CD4-positive, alpha-beta T cell treated with Interleukin-15 for 1 hour (primary cell): ENCODE results near the gene AJAP1.
"Not testable (repeated sequence)": the region's sequence is repeated elsewhere in the genome, so short reads cannot be mapped to it uniquely, and the experiment has no call there.

Experiments
- DNase-seq: peaks from one replicate; pipeline ENCODE4 v3.0.0-alpha.2; 2020

The AJAP1 gene

DNA sequence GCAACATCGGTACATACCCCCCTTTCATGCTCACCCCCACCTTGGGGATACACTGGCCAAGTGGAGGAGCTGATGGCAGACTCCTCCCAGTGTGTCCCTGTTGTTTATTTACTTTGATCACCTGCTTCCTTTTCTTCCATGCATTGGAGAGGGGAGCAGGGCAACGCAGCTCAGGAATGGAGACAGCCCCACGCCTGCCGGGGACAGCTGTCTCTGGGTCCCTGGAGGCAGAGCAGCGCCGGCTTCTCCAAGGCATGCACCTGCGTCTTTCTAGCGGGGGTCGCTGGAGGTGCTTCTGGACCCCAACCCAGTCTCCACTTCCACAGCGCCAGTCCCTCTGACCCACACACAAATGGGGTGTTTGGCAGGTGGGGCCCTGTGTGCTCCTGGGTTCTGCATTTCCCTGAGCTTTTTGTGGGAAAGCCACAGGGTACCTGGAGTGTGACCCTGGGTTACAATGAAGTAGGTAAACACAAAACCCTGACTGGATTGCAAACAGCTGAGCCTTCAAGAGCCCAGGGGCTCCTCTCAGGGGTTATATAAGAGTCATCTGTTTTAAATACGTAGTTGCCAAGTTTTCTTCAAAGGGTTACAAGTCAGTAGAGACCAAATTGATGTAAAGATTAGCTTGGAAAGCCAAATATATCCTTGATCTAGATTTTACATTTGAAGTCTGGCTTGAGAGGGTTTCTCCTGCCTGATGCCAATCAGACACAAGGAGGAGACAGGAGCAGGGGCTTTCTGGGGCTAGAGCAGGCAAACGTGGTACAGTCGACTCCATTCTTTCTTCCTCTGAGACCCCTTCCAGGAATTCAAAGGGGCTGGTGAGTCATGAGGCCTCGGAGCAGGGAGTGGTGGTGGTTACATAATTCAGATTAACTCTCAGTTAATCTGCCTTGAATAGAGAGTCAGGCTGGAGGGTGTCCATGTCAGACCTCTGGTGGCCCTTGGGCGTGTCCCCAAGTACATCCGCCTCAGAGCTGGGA lies 4.5 kb downstream of the AJAP1 start:
- no peak for DNase-seq

DNA sequence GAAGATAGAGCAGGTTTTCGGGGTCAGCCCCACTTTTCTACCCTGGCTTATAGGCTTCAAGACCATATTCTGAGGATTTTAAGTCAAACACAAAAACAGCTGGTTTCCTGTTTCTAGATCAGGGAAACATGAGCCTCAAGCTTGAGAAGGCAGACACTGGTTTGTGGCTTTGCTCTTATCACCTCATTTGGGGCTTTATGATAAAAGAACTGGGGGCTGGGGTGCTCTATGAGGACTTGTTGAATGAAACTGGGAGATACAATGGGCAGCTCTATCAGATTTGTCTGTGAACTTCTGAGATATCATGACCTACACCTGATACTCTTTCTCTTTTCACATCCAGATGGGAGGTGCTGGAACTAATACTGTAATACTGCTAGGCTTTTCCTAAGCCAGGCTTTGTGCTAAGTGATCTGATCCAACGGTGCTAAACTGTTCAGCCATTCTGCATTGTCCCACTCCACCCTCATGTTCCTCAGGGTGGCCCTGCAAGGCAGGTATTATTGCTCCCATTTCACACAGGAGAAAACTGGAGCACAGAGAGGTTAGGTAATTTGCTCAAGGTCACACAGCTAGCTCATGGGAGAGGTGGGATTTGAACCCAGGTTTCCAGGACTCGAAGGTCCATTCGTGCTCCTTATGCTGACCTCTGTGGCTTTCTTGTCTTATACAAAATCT lies 6.6 kb downstream of the AJAP1 start:
- no peak for DNase-seq

DNA sequence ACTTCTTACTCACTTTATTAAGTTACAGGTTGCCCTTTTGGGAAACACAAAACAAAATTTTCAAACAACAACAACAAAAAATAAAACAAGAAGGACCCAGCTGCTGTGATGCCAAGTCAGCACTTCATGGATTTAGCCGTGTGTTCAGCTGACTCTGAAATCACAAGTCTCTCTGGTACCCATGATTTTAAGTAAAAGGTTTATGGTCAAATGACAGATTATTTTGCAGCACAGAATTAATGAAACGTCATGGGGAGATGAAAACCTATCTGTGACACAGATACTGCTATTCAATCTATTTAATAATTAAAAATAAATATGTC lies 7.1 kb downstream of the AJAP1 start:
- DNase-seq: no peak

DNA sequence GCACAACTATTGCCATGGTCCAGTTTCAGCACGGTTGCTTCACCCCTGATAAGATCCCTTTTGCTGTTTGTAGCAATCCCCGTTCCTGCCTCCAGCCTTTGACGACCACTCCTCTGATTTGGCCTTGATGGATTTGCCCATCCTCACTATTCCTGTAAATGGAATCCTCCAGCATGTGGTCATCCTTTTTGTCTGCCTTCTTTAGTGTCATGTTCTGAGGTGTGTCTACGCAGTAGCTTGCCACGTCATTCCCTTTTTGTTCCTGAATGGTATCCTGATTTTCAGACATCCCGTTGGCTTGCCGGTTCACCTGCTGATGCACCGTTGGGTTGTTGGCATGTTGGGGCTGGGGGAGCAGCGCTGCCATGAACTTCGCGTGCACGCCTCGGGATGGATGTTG lies 7.8 kb downstream of the AJAP1 start:
- no peak for DNase-seq

DNA sequence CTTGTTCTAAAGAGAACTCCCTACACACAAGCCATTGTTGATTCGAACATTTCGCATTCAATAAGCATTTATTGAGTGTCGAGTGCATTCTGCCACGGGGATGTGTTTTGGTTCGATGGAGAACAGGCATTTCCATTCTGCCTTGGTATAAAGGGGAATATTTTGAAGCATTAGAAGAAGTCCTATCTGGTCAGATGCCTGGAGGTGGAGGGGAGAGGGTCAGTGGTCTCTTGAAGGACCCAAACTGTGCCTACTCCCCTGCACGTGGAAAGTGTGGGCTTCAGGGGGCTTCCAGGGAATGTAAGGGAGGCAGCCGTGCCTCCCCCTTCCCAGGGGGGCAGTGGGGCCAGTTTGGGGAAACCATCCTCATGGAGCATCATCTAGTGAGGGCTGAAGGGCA lies 8.3 kb downstream of the AJAP1 start:
- no peak for DNase-seq

DNA sequence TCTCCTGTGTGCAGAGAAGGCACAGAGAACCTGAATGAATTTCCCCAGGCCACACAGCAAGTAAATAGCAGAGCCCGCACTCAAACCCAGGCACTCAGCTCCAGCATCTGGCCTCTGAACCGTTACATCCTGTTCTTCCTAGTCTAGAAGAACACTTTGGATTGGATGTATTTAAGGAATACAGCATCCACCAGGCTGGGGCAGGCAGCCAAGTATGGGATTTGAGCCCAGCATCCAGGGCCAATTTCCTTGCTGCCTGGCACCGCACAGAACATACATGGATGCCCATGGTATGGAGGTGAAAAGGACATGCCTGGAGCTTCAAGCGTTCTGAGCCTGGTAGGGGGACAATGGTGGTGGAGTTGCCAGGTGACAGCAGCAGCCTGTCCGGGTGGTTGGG lies 9.7 kb downstream of the AJAP1 start:
- no peak for DNase-seq

DNA sequence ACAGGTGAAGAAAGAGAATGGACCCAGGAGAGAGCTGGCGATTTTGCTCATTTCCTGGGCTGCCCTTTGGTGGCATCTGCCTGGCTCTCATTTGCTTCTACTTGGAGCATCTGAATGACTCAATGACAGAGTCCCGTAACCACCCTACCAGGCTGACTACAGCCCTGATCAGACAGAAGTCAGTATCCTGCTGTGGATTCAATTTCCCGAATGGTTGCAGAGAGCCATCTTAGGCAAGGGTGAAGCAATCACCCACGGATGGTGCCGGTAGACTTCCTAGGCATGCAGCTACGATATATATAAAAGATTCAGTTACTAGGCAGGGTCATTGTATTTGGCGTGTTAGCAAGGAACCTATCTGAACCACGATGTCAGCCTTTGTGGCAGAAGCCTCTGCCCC lies 10.2 kb downstream of the AJAP1 start:
- no peak for DNase-seq

DNA sequence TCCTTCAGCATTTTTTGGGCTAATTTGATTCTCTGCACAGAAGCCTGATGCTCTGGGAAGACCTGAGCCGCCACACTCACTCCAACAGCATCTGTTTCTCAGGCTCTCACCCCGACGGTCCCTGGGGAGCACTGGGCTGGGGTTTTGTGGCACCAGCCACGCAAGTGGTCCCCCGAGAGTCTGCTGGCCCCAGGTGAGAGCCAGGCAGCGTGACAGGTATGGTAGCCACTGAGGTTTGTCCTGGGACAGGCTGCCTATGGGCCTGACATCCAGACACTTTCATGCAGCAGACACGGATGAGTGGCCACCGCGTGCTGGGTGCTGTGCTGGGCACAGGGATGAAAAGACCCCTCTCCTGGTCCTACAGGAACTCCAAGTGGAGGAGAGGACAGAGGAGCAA lies 11.0 kb downstream of the AJAP1 start:
- no peak for DNase-seq

DNA sequence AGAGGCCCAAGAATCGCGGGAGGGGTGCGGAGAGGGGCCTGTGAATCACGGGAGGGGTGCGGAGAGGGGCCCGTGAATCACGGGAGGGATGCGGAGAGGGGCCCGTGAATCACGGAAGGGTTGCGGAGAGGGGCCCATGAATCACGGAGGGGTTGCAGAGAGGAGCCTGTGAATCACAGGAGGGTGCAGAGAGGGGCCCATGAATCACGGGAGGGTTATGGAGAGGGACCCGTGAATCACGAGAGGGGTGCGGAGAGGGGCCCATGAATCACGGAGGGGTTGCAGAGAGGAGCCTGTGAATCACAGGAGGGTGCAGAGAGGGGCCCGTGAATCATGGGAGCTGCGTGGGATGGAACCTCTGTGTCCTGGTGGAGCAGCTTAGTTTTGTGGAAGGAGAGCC lies 12.3 kb downstream of the AJAP1 start:
- DNase-seq: not testable (repeated sequence)

DNA sequence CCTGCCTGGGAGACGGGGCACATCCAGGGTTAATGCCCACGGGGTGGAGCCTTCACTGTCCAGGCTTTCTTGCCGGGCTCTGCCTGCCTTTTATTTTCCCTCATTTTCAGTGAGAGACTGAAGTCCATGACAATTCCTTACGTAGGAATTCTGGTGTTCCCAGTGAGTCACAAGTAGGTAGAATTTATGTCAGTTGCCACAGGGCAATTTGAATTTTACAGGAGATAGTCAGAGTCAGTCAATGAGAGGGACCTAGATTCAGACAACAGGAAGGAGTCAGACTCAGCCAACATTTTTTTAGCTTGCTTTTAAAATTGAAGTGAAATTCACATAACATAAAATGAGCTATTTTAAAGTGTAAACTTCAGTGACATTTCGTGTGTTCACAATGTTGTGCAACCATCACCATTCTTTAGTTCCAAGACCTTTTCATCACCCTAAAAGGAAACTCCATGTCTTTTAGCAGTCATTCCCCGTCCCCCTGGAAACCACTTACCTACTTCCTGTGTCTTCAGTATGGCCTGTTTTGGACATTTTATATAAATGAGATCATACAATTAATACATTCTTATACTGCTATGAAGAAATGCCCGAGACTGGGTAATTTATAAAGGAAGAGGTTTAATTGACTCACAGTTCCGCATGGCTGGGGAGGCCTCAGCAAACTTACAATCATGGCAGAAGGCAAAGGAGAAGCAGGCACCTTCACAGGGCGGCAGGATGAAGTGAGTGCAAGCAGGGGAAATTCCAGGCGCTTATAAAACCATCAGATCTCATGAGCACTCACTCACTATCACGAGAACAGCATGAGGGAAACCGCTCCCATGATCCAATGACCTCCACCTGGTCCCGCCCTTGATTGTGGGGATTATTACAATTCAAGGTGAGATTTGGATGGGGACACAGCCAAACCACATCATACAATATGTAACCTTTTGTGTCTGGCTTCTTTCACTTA lies 14.6 kb downstream of the AJAP1 start:
- no peak for DNase-seq

DNA sequence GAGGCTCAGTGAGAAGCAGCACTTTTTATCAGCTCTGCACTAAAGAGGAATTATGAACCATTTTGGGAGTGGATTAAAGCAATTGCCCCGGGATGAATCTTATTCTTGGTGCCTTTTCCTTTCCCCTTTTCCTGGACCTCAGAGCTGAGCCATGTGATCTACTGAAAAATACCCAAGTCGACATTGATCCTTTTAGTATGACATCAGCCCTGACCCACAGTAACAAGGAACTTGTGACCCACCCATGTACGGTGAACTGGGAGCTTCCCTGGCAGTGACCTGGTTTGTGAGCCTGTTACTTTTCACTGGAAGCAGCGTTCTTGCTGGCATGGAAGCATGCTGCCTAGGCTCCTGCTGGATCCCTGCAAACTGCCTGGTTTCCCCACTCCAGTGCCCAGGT lies 15.9 kb downstream of the AJAP1 start:
- DNase-seq: no peak

DNA sequence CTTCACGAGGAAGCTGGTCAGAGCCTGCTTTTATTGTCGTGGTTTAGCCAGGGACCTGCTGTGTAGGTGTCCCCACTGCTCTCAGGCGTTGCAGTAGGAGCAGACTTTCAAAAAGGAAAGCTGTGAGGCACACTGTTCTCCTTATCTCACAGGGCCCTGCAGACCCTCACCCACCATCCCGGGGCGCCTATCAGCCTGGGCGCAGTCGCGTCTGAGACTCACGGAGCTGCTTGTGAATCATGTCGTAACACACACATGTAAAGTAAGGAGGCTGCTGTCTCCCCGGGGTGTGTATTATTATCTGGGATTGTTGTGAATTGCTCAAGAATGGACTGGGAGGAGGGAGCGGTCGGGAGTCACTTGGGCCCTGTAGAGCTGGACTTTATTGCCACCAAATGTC lies 17.4 kb downstream of the AJAP1 start:
- no peak for DNase-seq

DNA sequence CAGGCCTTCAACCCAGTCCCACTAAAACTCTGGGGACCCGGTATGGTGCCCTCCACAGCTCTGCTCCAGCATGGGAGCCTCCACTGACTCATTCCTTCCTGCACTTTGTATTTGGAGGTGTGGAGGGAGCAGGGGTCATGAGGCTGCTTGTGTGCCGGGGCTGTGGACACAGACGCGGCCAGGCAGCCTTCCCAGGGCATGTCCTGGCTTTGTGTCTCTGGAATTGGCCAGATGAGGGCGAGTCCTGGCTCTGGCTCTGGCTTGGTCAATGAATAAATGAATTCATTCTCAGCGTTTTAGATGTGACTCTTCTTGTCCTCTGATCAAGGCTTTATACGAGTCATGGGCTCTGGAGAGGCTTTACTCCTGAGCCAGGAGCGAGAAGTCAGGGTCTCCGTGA lies 19.1 kb downstream of the AJAP1 start:
- DNase-seq: no peak

DNA sequence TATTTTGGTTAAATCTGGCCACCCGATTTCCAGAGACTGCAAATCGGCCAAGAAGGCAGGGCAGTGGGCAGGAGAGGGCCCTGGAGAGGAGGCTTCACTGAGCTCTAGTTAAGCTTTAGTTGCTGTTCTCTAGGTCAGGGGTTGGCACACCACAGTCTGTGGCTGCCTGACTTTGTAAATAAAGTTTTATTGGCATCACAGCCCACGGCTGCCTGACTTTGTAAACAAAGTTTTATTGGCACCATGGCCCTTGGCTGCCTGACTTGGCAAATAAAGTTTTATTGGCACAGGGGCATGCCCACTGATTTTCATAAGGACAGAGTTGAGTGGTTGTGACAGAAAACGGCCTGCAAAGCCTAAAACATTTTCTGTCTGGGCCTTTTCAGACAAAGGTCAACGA lies 19.7 kb downstream of the AJAP1 start:
- DNase-seq: no peak

DNA sequence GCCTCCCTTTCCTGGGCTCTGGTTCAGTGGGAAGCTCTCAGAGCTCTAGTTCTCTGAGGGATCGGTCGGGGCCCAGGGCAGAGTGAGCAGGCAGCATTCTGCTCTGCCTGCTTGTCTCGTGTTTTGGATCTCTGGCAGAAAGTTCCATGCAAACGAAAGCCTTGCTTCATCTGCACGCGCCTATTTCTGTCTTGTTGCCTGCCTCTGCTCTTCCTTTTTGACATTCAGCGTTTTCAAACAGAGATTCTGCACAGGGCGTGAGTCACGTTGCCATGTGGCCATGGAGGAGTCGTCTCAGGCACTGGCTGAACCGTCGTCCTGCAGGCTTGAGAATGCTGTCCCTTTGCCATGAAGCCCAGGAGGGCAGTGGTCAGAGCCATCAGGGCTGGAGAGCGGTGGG lies 20.3 kb downstream of the AJAP1 start:
- DNase-seq: no peak

DNA sequence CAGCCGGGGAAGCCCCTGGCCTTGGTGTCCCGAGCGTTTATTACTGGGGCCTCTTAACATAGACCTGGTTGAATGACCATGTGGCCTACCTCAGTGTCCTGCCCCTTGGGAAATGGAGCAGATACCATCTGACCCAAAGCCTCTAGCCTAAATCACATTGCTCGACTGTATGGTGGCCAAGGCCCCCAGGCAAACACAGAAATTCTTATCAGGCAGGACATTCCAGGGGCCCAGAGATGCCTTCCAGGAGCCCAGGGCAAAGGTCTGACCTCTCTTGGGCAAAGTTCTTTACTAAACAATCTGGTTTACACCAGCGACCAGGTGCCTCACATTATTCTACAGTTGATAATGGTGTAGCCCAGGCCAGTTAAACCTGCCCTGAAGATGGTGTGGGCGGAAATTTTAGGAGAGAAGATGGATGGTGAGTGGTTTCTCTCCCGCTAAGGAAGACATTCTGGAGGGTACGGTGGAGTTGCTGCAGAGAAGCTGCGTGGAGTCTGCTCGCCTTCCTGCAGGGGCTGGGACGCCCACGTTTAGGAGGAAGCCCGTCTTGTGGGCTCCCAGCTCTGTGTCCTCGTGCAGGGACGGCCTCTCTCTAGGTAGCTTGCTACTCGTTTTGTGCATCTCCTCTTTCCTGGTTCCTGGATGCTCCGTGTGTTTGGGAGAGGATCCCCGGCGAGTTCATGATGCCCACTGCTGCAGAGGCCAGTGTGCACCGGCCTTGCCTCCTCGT lies 21.2 kb downstream of the AJAP1 start:
- no peak for DNase-seq

DNA sequence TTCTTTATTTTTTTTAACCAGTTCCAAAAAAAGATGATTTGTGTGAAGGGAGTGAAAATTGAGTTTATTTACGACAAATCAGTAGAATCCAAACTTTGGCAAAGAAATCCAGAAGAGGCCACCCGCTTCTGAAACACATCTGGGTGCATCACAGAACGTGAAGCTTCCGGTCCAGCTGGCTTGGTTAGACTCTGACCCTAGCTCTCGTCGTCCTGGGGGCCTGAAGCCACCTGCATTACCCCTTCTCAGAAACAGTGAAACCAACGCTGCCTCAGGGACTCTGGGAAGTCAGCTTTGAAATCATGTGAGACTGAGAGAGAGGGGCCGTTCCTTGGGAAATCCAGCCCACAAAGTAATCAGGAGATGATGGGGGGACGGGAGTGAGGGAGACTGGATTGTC lies 21.8 kb downstream of the AJAP1 start:
- no peak for DNase-seq

DNA sequence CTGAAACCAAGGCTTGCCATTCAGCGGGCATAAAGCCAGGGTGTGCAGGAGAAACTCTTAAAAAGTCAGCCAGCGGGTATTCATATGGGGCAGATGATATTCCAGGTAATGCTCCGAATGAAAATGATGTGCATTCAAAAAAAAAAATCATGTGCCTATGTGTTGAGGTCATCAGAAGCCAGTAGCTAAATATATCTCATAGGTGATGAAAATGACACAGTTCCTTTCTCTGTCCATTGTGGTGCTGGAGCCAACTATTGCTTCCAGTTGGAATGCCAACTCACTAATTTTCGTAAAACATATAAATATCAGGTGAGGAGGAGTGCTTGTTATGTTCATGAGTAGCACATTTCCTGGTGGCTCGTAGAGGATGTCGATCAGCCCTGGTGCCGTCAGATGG lies 23.2 kb downstream of the AJAP1 start:
- DNase-seq: no peak

DNA sequence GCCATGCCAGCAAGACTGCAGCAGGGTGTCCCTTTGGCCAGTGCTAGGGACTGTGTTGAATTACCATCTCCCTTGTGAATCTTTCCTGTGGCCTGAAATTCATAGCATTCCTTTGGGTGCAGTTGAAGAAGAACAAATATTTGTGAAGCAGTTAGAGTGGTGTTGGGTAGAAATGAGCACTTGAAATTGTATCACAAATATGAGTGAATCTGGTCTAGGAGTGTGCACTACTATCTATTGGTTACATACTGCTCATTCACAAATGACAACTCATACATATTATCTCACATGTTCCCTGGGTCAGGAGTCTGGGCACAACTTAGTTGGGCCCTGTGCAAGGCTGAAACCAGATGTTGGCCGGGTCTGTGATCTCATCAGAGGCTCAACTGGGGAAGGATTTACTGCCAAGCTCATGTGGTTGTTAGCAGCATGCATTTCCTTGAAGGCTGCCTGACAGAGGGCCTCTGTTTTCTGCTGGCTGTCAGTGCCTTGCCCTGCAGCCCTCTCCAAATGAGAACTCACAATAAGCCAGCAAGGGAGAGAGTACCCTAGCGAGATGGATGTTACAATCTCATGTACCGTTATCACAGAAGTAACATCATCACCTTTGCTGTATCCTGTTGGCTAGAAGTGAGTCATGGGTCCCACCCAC lies 23.8 kb downstream of the AJAP1 start:
- DNase-seq: no peak

DNA sequence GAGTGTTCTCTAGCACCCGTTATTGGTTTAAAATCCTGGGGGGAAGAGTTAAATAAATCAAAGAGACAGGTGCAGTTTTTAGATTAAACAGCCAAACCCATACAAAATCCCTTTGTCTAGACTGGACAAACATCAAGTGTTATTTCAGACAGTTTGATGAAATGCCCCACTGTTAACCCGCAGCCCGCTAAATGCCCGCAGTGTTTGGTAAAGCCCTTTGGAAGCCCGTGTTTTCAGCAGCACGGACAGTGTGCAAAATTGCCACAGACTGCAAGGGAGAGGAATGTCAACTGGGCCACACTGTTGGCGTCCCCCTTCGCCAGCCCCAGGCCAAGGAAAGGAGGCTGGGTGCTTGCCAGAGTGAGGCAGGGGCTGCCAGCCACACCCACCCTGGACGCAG lies 26.6 kb downstream of the AJAP1 start:
- no peak for DNase-seq

DNA sequence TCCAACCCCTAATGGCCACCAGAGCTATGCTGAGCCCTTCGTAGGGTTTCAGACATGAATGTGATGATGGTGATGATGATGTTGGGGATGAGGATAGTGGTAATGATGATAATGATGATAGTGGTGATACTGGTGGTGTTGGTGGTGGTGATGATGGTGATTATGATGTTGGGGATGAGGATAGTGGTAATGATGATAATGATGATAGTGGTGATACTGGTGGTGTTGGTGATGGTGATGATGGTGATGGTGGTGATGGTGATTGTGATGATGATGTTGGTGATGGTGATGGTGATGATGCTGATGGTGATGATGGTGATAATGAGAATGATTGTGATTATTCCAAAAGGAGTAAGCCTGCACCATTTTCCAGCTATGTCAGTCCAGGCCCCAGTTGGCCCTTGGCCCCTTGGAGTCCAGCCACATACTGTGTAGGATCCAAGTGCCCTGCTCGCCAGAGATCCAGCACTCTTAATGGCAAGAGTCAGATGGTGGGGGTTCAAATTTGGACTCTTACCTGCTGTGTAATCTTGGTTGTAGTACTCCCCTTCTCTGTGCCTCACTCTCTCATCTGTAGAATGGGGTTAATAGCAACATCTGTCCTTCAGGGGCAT lies 28.3 kb downstream of the AJAP1 start:
- DNase-seq: no peak

DNA sequence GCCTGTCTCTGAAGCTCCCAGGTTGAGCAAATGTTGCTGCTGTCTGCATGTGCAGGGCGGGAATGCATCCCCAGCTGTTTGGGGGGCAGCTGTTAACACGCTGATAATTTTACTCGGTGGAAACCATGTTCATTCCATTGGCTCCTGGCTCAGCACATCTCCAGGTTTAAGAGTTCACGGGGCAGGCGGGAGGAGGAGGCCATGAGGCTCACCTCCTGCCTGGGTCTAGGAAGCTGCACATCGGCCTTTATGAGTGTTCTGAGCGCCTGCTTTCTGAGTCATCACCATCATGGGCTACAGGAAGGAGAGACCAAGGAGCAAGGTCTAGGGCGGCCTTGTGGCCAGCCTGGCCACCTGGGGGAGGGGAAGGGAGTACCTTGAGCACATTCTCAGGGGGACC lies 29.7 kb downstream of the AJAP1 start:
- DNase-seq: no peak
